HFF-Myc (cell line): ENCODE data around the gene C17orf50.

Experiments
- DNase-seq: peaks from one replicate; pipeline ENCODE4 v3.0.0-alpha.2; 2011; ENCODE audit warnings: low read depth; ENCODE audit errors: extremely low read depth
- H3K4me3 ChIP-seq: replicated peaks from 2 replicates; pipeline ENCODE4 v1.5.1; 2011; ENCODE audit warnings: low read depth, mild to moderate bottlenecking, control low read depth, low read length
- TF ChIP-seq, protein P1 (sequence below): IDR thresholded peaks from 2 replicates; pipeline ENCODE4 v1.5.1; 2012; ENCODE audit warnings: mild to moderate bottlenecking, low read depth, low read length, control low read depth; ENCODE audit errors: missing control alignments

C17orf50 gene

DNA sequence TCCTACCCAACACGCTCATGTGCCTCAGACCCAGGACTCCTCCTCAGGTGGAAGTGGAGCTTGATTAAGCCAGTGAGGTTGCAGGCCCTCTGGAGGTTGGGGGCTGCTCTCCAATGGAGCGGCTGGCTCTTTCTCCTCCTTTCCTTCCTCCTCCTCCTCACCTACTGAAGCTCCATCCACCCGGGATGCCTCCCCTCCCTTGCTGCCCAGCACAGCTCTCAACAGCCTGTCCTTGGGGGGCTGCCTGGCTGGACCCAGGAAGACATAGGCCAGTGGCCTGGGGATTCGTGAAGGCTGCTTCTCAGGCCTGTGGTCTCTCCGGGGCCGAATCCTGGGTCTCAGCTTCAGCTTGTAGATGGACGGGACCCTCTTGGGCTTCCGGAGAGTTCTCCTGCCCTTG lies 15.9 kb upstream of the C17orf50 start:
- TF ChIP-seq, protein P1, sequence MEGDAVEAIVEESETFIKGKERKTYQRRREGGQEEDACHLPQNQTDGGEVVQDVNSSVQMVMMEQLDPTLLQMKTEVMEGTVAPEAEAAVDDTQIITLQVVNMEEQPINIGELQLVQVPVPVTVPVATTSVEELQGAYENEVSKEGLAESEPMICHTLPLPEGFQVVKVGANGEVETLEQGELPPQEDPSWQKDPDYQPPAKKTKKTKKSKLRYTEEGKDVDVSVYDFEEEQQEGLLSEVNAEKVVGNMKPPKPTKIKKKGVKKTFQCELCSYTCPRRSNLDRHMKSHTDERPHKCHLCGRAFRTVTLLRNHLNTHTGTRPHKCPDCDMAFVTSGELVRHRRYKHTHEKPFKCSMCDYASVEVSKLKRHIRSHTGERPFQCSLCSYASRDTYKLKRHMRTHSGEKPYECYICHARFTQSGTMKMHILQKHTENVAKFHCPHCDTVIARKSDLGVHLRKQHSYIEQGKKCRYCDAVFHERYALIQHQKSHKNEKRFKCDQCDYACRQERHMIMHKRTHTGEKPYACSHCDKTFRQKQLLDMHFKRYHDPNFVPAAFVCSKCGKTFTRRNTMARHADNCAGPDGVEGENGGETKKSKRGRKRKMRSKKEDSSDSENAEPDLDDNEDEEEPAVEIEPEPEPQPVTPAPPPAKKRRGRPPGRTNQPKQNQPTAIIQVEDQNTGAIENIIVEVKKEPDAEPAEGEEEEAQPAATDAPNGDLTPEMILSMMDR: no peak
- no peak for DNase-seq
- H3K4me3 ChIP-seq: no peak overlapping the region

DNA sequence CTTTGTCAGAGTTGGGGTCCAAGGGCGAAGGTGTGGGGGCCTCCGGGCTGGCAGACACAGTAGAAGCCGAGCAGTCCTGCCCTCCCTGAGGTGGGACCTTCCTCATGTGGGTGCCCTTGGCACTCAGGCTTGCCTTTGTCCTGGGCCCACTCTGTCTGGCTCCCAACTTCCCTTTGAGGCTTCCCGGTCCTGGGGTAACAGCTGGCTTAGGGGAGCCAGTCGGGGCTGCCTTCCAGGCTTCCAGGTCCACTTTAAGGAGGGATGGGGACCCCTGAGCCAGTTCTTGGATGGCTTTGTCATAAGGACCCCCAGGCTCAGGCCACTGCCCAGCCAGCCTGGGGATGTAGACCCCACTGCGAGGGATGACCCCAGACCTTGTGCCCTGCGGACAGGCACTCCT lies 15.4 kb upstream of the C17orf50 start:
- DNase-seq: no peak
- TF ChIP-seq, protein P1: no peak
- no peak overlapping the region for H3K4me3 ChIP-seq

DNA sequence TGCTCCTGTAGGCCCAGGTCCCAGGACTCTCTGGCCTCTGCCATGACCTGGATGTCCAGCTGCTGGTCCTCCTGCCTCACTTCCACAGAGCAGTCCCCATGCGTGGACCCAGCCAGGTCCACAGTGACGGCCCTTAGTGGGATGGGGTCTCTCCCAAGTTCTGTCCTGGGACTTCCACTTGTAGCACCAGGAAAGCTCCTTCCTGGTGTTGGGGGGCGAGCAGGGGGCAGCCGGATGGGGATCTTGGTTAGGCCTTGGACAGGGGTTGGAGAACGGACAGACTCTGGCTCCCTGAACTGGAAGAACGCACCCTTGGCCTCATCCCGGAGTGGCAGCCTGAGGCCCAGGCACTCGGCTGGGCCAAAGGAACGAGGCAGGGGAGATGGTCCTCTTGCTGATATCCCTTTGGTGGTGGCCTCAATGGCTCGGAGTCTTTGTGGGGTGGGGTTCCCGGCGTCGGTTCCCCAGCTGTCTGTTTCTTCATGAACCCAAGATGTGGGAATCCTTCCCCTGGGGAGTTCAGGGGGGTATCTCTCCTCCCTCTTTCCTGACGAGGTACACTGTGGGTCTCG lies 14.9 kb upstream of the C17orf50 start:
- TF ChIP-seq, protein P1: no peak
- DNase-seq: no peak
- no peak overlapping the region for H3K4me3 ChIP-seq

DNA sequence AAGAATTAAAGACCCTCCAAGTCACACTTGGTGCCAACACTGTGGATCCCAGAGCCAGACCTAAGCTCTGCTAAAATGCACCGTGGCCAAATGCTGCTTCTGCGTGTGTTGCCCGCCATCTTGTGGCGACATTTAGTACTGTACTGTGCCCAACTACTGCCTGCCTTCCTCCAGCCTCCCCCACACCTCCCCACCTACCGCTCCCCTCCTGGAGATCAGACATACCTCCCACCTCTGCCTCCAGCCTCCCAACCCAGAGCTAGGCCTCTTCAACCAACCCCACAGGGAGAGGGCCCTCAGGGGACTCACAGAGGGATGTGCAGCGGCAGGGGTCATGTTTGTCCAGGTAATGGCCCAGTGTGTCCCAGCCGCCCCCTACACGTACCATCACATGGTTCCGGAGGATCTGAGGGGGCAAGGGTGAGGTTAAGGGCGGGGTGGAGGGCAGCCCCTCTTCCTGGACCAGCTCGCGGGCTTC lies 13.1 kb upstream of the C17orf50 start:
- DNase-seq: peak; percentile 58
- H3K4me3 ChIP-seq: no peak overlapping the region
- TF ChIP-seq, protein P1: peak; percentile 74

DNA sequence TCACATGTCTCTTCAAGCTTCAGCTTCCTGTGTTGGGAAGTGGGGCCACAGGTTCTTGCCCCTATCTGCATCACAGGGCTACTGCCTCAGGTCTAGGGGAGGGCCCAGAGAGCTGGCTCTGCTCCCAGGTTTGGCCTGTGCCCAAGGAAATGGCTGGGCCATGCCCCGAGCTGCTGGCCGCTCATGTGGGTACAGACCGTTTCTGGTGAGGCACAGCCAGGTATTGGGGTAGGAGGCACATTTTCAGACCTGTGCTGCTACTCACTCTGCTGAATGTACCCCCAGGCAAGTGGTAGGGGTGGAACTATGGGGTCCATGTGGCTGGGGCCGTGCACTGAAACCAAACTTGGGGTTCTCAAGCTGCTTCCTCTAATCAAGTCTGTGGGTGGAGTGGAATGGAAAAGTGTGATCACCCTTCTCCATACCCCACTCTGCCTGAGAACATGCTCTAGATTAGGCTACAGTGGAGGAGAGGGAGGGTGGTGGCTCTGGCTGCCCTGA lies 12.3 kb upstream of the C17orf50 start:
- no peak overlapping the region for H3K4me3 ChIP-seq
- DNase-seq: no peak
- TF ChIP-seq, protein P1: no peak

DNA sequence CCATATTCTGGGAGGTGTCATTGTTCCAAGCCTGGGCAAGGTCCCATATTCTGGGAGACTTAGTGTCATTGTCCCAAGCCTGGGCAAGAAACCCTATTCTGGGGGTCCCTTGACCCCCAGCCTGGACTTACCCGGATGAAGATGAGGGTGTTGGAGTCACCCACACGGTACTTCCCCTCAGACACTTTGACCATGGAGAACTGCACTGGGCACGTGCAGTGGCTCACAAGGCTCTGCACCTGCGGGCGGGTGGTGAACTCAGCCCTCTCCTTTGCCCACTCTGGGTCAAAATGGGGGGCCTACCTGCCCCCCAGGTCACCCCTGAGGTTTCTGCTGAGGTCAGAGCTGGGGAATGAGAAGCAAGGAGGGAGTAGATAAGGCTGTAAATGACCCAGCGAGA lies 11.7 kb upstream of the C17orf50 start:
- no peak overlapping the region for H3K4me3 ChIP-seq
- TF ChIP-seq, protein P1: no peak
- DNase-seq: no peak
